ENCODE results near the gene SLITRK6. TPM values are rescaled to one million over a fixed set of nuclear protein-coding genes. Genes with fewer than 3 reads are reported as not detected.

Gene SLITRK6
- total RNA-seq, 1 experiment from 2014 or later: 5.5 TPM

DNA sequence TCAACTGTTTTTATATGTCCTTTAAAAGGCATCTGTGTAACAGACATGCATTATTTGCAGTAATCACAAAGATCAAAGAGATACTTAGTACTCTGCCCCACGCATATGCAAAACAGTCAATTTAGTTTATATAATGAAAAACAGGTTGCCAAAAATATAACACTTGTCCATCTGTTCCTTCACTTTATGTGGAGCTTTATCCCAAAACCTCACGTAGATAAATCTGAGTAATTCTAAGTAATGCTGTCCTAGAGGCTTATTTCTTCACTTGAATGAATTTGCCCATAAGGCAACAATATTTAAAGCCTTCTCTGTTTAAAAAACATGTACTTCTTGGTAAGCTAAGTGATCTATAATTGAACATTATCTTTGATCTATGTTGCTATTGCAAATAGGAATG is 20.3 kb upstream of the SLITRK6 start:
- ChIA-PET POLR2A (no interaction called here), CTCF (interaction anchor here (0.5 to 1.6 kb wide), 5 partner anchors 9 to 923 kb away, joined by 3 to 4 read pairs (median 3); no protein-coding TSS in a partner anchor)
- Mint-ChIP-seq H3K4me3 (ENCODE audit: unreplicated experiment) (no peak overlapping the region), H3K4me1 (ENCODE audit: insufficient read depth, unreplicated experiment) (peaks cover 5% of the 10 kb centered on the region), H3K27me3 (ENCODE audit: insufficient read depth, unreplicated experiment) (no peaks in the 10 kb centered on the region), H3K27ac (ENCODE audit: low read depth, unreplicated experiment) (no peak overlapping the region), H3K36me3 (ENCODE audit: insufficient read depth, unreplicated experiment) (no peaks in the 10 kb centered on the region), H3K9me3 (ENCODE audit: unreplicated experiment) (no peaks in the 10 kb centered on the region)
- no peak for DNase-seq (ENCODE audit: unreplicated experiment)
- TF ChIP-seq, protein P1, sequence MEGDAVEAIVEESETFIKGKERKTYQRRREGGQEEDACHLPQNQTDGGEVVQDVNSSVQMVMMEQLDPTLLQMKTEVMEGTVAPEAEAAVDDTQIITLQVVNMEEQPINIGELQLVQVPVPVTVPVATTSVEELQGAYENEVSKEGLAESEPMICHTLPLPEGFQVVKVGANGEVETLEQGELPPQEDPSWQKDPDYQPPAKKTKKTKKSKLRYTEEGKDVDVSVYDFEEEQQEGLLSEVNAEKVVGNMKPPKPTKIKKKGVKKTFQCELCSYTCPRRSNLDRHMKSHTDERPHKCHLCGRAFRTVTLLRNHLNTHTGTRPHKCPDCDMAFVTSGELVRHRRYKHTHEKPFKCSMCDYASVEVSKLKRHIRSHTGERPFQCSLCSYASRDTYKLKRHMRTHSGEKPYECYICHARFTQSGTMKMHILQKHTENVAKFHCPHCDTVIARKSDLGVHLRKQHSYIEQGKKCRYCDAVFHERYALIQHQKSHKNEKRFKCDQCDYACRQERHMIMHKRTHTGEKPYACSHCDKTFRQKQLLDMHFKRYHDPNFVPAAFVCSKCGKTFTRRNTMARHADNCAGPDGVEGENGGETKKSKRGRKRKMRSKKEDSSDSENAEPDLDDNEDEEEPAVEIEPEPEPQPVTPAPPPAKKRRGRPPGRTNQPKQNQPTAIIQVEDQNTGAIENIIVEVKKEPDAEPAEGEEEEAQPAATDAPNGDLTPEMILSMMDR (IDR thresholded peaks at IDR 0.05; ENCODE audit: unreplicated experiment): no peak
- BruUV-seq (replicated peaks): no TSS peak
- intact Hi-C loops (cut with micrococcal nuclease): no loop called here

DNA sequence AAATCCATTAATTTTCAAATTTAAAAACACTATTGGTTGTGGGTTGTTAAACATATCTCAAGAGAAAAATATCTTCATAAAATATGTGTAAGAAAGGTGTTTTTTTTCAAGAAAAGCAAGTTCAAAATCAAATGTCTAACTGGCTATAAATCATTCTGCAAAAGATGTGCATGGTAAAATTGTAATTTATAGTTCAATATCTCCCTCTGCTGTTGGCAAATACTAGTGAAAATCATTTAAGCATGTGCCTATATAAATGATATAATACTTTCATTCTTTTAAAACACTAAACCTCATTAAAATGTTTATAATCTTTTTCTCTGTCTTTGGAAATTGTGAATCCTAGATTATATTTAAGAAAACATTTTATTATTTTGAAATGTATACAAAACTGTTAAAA is 17.2 kb upstream of the SLITRK6 start:
- TF ChIP-seq, protein P1 (IDR thresholded peaks at IDR 0.05; ENCODE audit: unreplicated experiment): peak; percentile 24
- CTCF ChIA-PET: interaction anchor here (0.8 to 1.4 kb wide), 2 partner anchors 11 to 918 kb away, joined by 3 to 6 read pairs; no protein-coding TSS in a partner anchor
- peak; percentile 10 for DNase-seq (ENCODE audit: unreplicated experiment)
- intact Hi-C loops (cut with micrococcal nuclease): loop anchor here (1.0 kb wide), 1 partner anchor 920 kb away; no protein-coding TSS in a partner anchor
- Mint-ChIP-seq H3K27me3 (ENCODE audit: insufficient read depth, unreplicated experiment) (no peaks in the 10 kb centered on the region), H3K9me3 (ENCODE audit: unreplicated experiment) (no peaks in the 10 kb centered on the region), H3K4me1 (ENCODE audit: insufficient read depth, unreplicated experiment) (peaks cover 5% of the 10 kb centered on the region), H3K36me3 (ENCODE audit: insufficient read depth, unreplicated experiment) (no peaks in the 10 kb centered on the region), H3K4me3 (ENCODE audit: unreplicated experiment) (no peak overlapping the region), H3K27ac (ENCODE audit: low read depth, unreplicated experiment) (no peak overlapping the region)
- BruUV-seq (replicated peaks): no TSS peak
- POLR2A ChIA-PET: no interaction called here

DNA sequence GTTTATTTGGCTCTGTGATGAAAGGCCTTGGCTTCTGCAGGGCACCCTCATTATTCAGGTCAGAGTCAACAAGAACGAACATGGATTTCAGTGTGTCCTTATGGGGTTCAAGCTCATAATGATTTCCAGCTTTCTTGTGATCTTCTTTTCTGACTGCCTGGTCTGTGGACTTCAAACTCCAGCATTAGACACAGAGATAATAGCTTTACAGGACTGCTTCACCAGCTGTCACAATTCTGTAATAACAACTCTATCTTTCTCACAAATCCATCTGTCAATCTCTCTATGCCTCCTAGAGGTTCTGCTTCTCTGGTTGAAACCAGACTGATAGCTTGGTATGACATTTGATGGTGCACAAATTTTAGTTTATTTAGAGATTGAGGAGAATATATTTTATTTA is 13.1 kb upstream of the SLITRK6 start:
- no peaks in the 10 kb centered on the region for H3K36me3 Mint-ChIP-seq (ENCODE audit: insufficient read depth, unreplicated experiment)
- H3K27ac Mint-ChIP-seq (ENCODE audit: low read depth, unreplicated experiment): no peak overlapping the region
- intact Hi-C loops (cut with micrococcal nuclease): no loop called here
- ChIA-PET POLR2A (interaction anchor here (0.5 kb wide), 1 partner anchor 1544 kb away, joined by 3 read pairs; no protein-coding TSS in a partner anchor), CTCF (interaction anchor here (0.6 to 1.7 kb wide), 4 partner anchors 39 to 916 kb away, joined by 3 to 9 read pairs (median 4); no protein-coding TSS in a partner anchor)
- no peaks in the 10 kb centered on the region for H3K4me1 Mint-ChIP-seq (ENCODE audit: insufficient read depth, unreplicated experiment)
- H3K4me3 Mint-ChIP-seq (ENCODE audit: unreplicated experiment): no peak overlapping the region
- H3K27me3 Mint-ChIP-seq (ENCODE audit: insufficient read depth, unreplicated experiment): no peaks in the 10 kb centered on the region
- DNase-seq (ENCODE audit: unreplicated experiment): no peak
- TF ChIP-seq, protein P1 (IDR thresholded peaks at IDR 0.05; ENCODE audit: unreplicated experiment): no peak
- no peaks in the 10 kb centered on the region for H3K9me3 Mint-ChIP-seq (ENCODE audit: unreplicated experiment)
- BruUV-seq (replicated peaks): no TSS peak

DNA sequence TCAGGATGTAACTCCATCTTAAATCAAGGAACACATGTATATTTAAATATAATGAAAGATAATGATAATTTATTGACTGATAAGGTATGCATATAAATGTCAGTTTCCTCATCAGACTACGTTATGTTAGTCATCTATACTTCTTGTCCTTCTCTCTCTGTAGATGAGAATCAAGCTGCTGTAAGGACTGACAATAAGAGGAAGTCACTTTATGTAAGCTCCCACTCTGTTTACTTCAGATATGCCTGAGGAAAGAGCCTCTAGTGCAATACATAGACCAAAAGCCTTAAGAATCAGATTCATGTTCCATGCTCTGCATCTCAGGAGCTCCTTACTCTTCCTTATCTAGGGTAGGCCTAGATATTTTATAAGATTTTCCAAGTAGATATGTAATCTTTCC is 9.6 kb upstream of the SLITRK6 start:
- ChIA-PET POLR2A (no interaction called here), CTCF (interaction anchor here (0.6 to 1.6 kb wide), 5 partner anchors 225 to 964 kb away, joined by 3 to 4 read pairs (median 3); no protein-coding TSS in a partner anchor)
- Mint-ChIP-seq H3K4me3 (ENCODE audit: unreplicated experiment) (no peak overlapping the region), H3K27ac (ENCODE audit: low read depth, unreplicated experiment) (no peak overlapping the region), H3K9me3 (ENCODE audit: unreplicated experiment) (no peaks in the 10 kb centered on the region), H3K4me1 (ENCODE audit: insufficient read depth, unreplicated experiment) (no peaks in the 10 kb centered on the region), H3K27me3 (ENCODE audit: insufficient read depth, unreplicated experiment) (no peaks in the 10 kb centered on the region), H3K36me3 (ENCODE audit: insufficient read depth, unreplicated experiment) (no peaks in the 10 kb centered on the region)
- BruUV-seq (replicated peaks): no TSS peak
- DNase-seq (ENCODE audit: unreplicated experiment): no peak
- intact Hi-C loops (cut with micrococcal nuclease): loop anchor here (5.0 kb wide), 1 partner anchor 967 kb away; no protein-coding TSS in a partner anchor
- TF ChIP-seq, protein P1 (IDR thresholded peaks at IDR 0.05; ENCODE audit: unreplicated experiment): no peak
